GM19023 (cell line): Measurements from ENCODE around the gene TTLL7.

Source experiments
- ATAC-seq: cut with Tn5 transposase; IDR thresholded peaks from one replicate; pipeline ENCODE4 v1.9.1; 2021; ENCODE audit warnings: mild to moderate bottlenecking, moderate library complexity; ENCODE audit not compliant: unreplicated experiment

The TTLL7 gene

DNA sequence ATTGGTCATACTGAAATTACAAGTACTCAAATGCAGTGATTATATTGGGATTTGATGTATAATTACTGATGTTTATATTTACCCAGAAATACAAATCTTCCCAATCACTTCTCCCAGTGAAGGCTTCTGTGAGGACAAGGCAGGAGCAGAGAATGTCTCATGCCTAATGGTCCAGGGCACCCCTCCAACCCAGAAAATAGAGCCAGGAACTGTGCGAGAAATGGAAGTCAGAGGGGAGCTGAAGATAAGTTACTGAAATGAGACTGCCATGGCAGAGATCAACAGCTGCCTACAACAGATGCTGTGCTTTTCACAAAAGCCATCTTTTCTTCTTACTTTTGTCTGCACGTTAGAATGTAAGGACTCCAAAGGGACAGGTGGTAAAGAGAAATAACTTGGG, 171.2 kb downstream of the TTLL7 start:
- no peak for ATAC-seq

DNA sequence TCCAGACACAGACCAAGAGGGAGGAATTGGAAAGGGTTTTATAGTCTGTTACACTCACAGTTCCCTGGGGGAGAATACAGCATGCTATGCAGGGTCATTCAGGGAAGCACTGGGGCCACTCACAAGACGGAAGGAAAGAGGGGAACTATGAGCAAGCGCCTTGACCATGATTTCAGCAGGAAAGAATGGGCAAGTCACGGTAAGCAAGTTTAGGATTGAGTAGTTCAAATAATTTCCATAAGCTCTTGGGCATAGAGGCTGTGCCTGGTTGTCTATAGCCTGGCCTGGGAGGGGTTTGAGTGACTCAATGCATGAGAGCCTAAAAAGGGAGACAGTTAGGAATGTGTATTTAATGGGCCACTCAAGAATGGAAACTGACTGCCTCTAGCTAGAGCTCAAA, 176.7 kb downstream of the TTLL7 start:
- no peak for ATAC-seq

DNA sequence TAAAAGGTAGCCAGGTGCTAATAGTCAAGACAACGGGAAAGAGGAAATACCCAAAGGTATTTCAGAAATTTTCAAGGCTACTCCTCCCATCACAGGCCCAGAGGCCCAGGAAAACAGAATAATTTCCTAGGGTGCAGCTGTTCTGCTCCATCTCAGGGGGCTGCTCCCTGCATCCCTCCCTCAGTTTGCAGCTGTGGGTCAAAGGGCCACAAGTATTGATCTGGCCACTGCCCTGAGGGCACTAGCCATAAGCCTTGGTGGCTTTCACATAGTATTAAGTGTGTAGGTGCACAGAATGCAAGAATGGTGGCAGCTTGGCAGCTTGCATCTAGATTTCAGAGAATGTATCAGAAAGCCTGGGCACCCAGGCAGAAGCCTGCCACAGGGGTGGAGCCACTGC, 179.5 kb downstream of the TTLL7 start:
- no peak for ATAC-seq

DNA sequence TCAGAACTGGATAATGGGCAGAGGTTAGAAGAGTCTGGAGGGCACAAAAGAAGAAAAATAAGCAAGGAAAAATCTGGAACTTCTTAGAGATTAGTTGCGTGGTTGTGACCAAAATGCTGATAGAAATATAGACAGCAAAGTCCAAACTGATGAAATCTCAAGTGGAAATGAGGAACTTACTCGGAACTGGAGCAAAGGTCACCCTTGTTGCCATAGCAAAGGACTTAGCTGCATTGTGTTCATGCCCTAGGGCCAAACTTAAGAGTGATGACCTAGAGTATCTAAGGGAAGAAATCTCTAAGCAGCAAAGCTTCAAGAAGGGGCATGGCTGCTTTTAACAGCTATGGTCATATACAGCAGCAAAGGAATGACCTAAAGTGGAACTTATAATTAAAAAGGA, 180.0 kb downstream of the TTLL7 start:
- ATAC-seq: no peak

DNA sequence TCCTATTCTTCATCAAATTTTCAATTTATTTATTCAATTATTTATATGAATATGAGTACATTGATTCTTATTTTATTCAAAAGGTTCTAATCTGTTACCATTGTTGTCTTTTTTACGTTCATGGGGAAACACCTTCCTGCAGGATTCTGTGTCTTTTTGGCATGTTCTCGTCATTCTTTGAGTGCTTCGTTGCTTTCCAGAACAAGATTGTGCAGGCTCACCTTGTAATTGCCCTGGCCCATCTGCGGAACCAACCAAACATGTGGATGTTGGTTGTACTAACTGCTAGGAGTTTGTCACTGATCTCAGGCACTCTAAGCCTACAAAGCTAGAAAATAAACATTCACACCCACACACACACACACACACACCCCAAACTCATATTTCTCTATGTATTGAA, 182.1 kb downstream of the TTLL7 start:
- ATAC-seq: no peak

DNA sequence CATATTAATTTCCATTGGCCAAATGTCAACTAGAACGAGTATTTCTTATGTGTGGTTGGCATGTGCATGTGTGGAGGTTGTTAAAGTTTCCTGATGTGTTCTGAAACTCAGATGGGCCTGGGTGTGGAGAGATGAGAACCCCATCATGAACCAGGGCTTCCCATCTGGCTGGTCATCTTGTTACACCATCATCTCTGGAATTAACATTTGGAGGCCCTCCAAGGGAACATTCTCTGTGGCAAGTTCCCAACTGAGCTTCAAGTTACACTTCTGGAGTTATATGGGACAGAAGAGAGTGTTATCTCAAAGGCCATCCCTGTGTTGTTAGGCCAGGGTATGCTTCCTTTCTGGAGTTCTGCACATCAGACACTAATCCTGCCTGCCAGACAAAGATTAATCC, 183.6 kb downstream of the TTLL7 start:
- ATAC-seq: no peak
